Measurements from ENCODE around the gene DIDO1. TPM values are rescaled to one million over a fixed set of nuclear protein-coding genes. Genes with fewer than 3 reads are reported as not detected.

Gene DIDO1
- total and polyA plus RNA-seq, 9 of the 15 experiments (the other 6 are each of a cell fraction or from before 2014, with no cell fraction given): 4.4 to 46.8 (median 31.2) TPM

DNA sequence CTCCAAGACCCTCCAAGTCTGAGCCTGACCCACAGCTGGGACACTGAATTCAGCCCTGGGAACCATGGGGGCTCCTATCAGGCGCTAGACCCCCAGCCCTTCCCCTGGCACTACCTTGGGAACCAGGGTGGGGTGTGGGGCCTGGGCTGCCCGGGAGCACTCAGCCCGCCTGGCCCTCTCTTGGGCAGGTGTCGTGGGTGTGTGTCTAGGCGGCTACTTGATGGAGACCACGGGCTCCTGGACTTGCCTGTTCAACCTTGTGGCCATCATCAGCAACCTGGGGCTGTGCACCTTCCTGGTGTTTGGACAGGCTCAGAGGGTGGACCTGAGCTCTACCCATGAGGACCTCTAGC, 40.8 kb upstream of the DIDO1 start:
- 0% methylated on average over 6 of the region's 6 CpGs for WGBS (ENCODE audit: insufficient coverage, low coverage, missing lambda C conversion rate)
- Histone ChIP-seq H3K27ac (ENCODE audit: extremely low read depth, low read depth, low read length) (no peak overlapping the region), H3K9me1 (ENCODE audit: control insufficient read depth, insufficient read depth, low read length) (no peaks in the 10 kb centered on the region), H3K36me3 (ENCODE audit: control insufficient read depth, insufficient read depth, low read length) (no peaks in the 10 kb centered on the region), H3K4me3 (no peak overlapping the region), H3K4me2 (ENCODE audit: insufficient read depth, low read length) (no peak overlapping the region), H2AFZ (ENCODE audit: low read depth, low read length) (no peak overlapping the region), H3K9me3 (replicated peaks; ENCODE audit: control insufficient read depth, insufficient read depth, low read depth, low read length) (no peaks in the 10 kb centered on the region), H4K20me1 (replicated peaks; ENCODE audit: control insufficient read depth, insufficient read depth, low read length) (peaks cover 3% of the 10 kb centered on the region; the same call in 1 of the 2 replicates), H3K27me3 (ENCODE audit: control insufficient read depth in 2 of 2, insufficient read depth in 2 of 2, low read length in 2 of 2) (peaks cover 59 to 99% of the 10 kb centered on the region in 2 experiments), H3K79me2 (ENCODE audit: control insufficient read depth, insufficient read depth, low read length) (no peaks in the 10 kb centered on the region), H3K9ac (ENCODE audit: insufficient read depth in 1 of 2, low read depth in 2 of 2, low read length in 2 of 2) (no peak overlapping the region), H3K4me1 (replicated peaks in 1 of 2; ENCODE audit: control insufficient read depth in 2 of 2, insufficient read depth in 2 of 2, low read length in 2 of 2) (peaks cover 0 to 44% of the 10 kb centered on the region in 2 experiments; a peak in 3 of 5 replicates)
- no TSS peak for BruUV-seq (replicated peaks)
- DNase-seq (ENCODE audit: extremely low read depth in 1 of 4, low spot score in 3 of 4) (no peak), ATAC-seq (no peak), FAIRE-seq (no peak)
- TF ChIP-seq, protein P1, sequence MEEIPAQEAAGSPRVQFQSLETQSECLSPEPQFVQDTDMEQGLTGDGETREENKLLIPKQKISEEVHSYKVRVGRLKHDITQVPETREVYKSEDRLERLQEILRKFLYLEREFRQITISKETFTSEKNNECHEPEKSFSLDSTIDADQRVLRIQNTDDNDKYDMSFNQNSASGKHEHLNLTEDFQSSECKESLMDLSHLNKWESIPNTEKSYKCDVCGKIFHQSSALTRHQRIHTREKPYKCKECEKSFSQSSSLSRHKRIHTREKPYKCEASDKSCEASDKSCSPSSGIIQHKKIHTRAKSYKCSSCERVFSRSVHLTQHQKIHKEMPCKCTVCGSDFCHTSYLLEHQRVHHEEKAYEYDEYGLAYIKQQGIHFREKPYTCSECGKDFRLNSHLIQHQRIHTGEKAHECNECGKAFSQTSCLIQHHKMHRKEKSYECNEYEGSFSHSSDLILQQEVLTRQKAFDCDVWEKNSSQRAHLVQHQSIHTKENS (CRISPR knock-in tag; IDR thresholded peaks at IDR 0.05): no peak
- no peak for TF ChIP-seq TRIM28 (IDR thresholded peaks at IDR 0.05)
- POLR2A ChIA-PET: interaction anchor here (1.0 kb wide), 1 partner anchor 31 kb away, joined by 3 read pairs; no protein-coding TSS in a partner anchor
- intact Hi-C loops (cut with micrococcal nuclease): no loop called here
- CTCF ChIA-PET (ENCODE audit: low intra/inter-chr PET ratio): no interaction called here
- in situ Hi-C loops (cut with MboI): no loop called here

All from K562 (cell line).